ENCODE data around the gene TBCC. TPM values are rescaled to one million over a fixed set of nuclear protein-coding genes. Genes with fewer than 3 reads are reported as not detected.

The TBCC gene
- total RNA-seq, 2 experiments from 2014 or later = 78.0 to 136 TPM

DNA sequence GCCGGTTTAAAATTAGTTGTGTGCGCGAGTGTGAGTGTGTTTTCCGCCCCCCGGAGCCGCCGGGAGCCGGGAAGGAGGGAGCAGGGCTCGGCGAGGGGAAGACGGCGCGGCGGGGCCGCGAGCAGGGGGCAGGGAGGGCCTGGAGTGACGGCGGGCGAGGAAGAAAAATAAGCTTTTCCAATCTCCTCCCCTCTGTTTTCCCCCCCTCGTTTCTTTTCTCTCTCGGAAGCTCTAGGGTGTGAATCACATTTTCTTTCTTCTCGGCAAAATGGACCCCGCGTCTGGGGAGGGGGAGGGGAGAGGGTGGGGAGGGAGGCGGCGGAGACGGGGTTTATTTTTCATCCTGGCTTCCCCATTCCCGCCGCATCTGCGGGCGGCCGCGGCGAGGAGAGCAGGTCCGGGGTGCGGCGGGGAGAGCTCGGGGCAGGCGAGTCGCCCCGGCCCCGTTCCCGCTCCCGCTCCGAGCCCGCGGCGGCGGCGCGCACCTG lies 36.8 kb upstream of the TBCC start:
- ChIA-PET CTCF (ENCODE audit: unreplicated experiment) (interaction anchor here (0.6 kb wide), 1 partner anchor 97 kb away, joined by 3 read pairs; no protein-coding TSS in a partner anchor), POLR2A (interaction anchor here (0.7 to 27.1 kb wide), 3 partner anchors 12 to 222 kb away, joined by 7 to 494 read pairs (median 67); partner anchors contain the start of gene TBCC)
- peaks cover 86% of the 10 kb centered on the region for H3K79me2 ChIP-seq (ENCODE audit: insufficient read depth, low read depth, low read length)
- H3K4me1 ChIP-seq (ENCODE audit: insufficient read depth, low read length, poor library complexity, severe bottlenecking) = peaks cover 68% of the 10 kb centered on the region
- no TSS peak for BruUV-seq (replicated peaks)
- no peaks in the 10 kb centered on the region for H3K9me2 ChIP-seq (ENCODE audit: insufficient read depth, low read length)
- H3K4me3 ChIP-seq (ENCODE audit: low read depth, low read length, poor library complexity, severe bottlenecking) = peak overlapping the region; percentile 75
- peak overlapping the region; percentile 92 for H3K27ac ChIP-seq (ENCODE audit: low read depth, low read length, poor library complexity, severe bottlenecking)
- TF ChIP-seq EZH2phosphoT487 (IDR thresholded peaks at IDR 0.05; ENCODE audit: borderline replicate concordance, low read depth, low read length) = no peak
- no peak for TF ChIP-seq CTCF (conservative IDR thresholded peaks at IDR 0.05; ENCODE audit: low read length)
- DNase-seq (ENCODE audit: low spot score) = peak; percentile 74
- H3K36me3 ChIP-seq (ENCODE audit: insufficient read depth, low read length) = peaks cover 41% of the 10 kb centered on the region
- peaks cover 5% of the 10 kb centered on the region for H4K20me1 ChIP-seq (ENCODE audit: insufficient read depth, low read length)
- H2AFZ ChIP-seq (ENCODE audit: low read length) = no peak overlapping the region
- H3K4me2 ChIP-seq (ENCODE audit: low read length) = peak overlapping the region; percentile 85
- intact Hi-C loops (cut with micrococcal nuclease; ENCODE audit: unreplicated experiment) = loop anchor here (1.0 to 2.0 kb wide), 3 partner anchors 11 to 96 kb away; partner anchors contain the start of genes RPL7L1 and TBCC
- no peaks in the 10 kb centered on the region for H3K9me3 ChIP-seq (ENCODE audit: low read length)

DNA sequence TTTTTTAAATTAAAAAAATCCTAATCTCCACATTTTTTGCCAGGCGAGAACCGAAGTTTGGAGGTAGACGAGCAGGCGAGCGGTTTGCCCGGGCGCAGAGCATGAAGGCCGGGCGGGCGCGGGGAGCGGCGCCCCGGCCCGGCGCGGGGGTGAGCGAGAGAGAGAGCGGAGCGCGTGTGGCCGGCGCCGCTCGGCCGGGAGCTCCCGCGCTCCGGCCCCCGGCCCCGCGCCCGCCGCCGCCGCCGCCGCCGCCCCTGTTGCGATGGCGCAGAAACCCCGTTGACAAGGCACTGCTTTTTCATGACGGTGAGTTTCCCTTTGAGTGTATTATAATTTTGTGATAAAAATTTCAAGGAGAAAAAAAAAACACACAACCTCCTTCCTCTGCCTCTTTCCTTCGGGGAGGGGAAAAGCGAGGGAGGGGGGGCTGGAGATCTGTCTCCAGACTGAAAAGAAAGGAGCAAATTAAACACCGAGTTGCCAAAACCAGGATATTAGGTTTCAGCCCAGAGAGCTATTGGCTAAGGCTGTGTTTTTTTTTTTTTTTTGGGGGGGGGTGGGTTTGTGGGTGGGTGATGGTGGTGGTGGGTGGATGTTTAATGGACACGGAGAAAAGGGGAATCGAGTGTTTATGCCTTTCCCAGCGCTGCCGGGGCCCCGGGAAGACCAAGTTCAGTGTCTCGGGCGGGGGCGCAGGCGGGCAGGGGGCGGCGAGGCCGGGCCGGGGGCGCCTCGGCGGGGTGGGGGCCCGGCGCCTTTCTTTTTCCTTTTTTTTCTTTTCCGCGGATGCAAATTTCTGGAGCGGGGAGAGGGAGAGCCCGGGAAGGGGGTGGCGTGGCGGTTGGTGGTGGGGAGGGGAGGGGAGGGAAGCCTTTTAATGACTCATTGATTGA lies 36.1 kb upstream of the TBCC start, which contains the start of gene BICRAL:
Gene BICRAL (plus strand): TSS at position 257 of the 893 bp plus-strand sequence. CDS start 39,971 bp downstream, outside the sequence.
- Histone ChIP-seq H3K4me3 (ENCODE audit: low read depth, low read length, poor library complexity, severe bottlenecking) (peak within 1 kb of the TSS; percentile 75), H3K9me3 (ENCODE audit: low read length) (no peaks in the 10 kb centered on the region), H3K79me2 (ENCODE audit: insufficient read depth, low read depth, low read length) (peaks cover 80% of the 10 kb centered on the region), H2AFZ (ENCODE audit: low read length) (no peak within 1 kb of the TSS), H3K27ac (ENCODE audit: low read depth, low read length, poor library complexity, severe bottlenecking) (peak within 1 kb of the TSS; percentile 92), H4K20me1 (ENCODE audit: insufficient read depth, low read length) (peaks cover 5% of the 10 kb centered on the region), H3K36me3 (ENCODE audit: insufficient read depth, low read length) (peaks cover 34% of the 10 kb centered on the region), H3K9me2 (ENCODE audit: insufficient read depth, low read length) (no peaks in the 10 kb centered on the region), H3K4me2 (ENCODE audit: low read length) (peak within 1 kb of the TSS; percentile 85), H3K4me1 (ENCODE audit: insufficient read depth, low read length, poor library complexity, severe bottlenecking) (peaks cover 70% of the 10 kb centered on the region)
- peak; percentile 74 for DNase-seq (ENCODE audit: low spot score)
- no peak for TF ChIP-seq CTCF (conservative IDR thresholded peaks at IDR 0.05; ENCODE audit: low read length)
- TF ChIP-seq EZH2phosphoT487 (IDR thresholded peaks at IDR 0.05; ENCODE audit: borderline replicate concordance, low read depth, low read length) = no peak
- intact Hi-C loops (cut with micrococcal nuclease; ENCODE audit: unreplicated experiment) = loop anchor here (2.0 kb wide), 1 partner anchor 97 kb away; the partner anchor contains the start of gene RPL7L1
- CTCF ChIA-PET (ENCODE audit: unreplicated experiment) = no interaction called here
- POLR2A ChIA-PET = interaction anchor here (0.6 to 27.1 kb wide), 7 partner anchors 11 to 221 kb away, joined by 3 to 494 read pairs (median 6); partner anchors contain the start of gene TBCC
- no TSS peak for BruUV-seq (replicated peaks)

Data from OCI-LY7 (cell line).